ENCODE measurements around the gene GMNC.

DNA sequence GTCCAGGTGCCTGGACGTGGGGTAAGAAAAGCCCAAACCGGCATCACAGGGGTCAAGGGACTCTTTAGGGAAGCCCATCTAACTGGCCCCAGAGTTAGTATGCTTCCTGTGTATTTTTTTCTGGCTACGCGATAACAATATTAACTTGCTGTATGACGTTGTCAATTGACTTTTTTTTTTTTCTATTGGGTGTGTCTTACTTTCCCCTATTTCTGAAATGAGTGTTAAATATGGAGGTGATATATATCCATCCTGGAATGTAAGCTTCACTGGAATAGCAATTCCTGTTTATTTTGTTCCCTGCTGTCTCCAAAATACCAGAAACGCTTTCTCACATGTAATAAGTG is 598 bp upstream of the GMNC start:
- no peak for TF ChIP-seq CTCF (IDR thresholded peaks at IDR 0.05)
- TF ChIP-seq POLR2A (IDR thresholded peaks at IDR 0.05), result no peak
